HepG2 (cell line): Measurements from ENCODE around the gene PALMD. TPM values are rescaled to one million over a fixed set of nuclear protein-coding genes. Genes with fewer than 3 reads are reported as not detected.

Source experiments
- ARID5B ChIP-seq: IDR thresholded peaks from 2 replicates; pipeline ENCODE4 v1.4.0; 2020; ENCODE audit warnings: mild to moderate bottlenecking, missing genetic modification reagents
- CREM ChIP-seq, 2 experiments: sonication (generic) in 1 of 2; formaldehyde crosslinking in 1 of 2; IDR thresholded peaks; 2 replicates each; pipeline versions ENCODE4 v1.4.0 to v1.6.1; 2016 to 2020; ENCODE audit warnings: antibody characterized with exemption in 1 of 2, mild to moderate bottlenecking in 1 of 2, missing genetic modification reagents in 1 of 2
- EP300 ChIP-seq, 3 experiments: sonication (generic) in 1 of 3; formaldehyde crosslinking in 1 of 3; IDR thresholded peaks; 2 replicates each; pipeline versions ENCODE4 v1.5.1 to v1.6.1; 2011 to 2020; ENCODE audit warnings: low read depth in 2 of 3, low read length in 2 of 3, borderline replicate concordance in 1 of 3, improper control_type of control experiment in 1 of 3, mild to moderate bottlenecking in 1 of 3, missing genetic modification reagents in 1 of 3, moderate library complexity in 1 of 3
- FOXK2 ChIP-seq: fragments of 450-650 bp; IDR thresholded peaks from 2 replicates; pipeline ENCODE4 v1.6.1; 2016
- MAFF ChIP-seq: IDR thresholded peaks from 2 replicates; pipeline ENCODE4 v1.6.1; 2011; ENCODE audit warnings: low read depth, low read length, improper control_type of control experiment
- NR2F6 ChIP-seq, 2 experiments: IDR thresholded peaks; 2 replicates each; pipeline ENCODE4 v1.6.1; 2016; ENCODE audit warnings: antibody characterized with exemption in 1 of 2, mild to moderate bottlenecking in 1 of 2
- PAXIP1 ChIP-seq: sonication (generic); formaldehyde crosslinking; conservative IDR thresholded peaks from 2 replicates; pipeline ENCODE4 v1.4.0; 2020; ENCODE audit warnings: mild to moderate bottlenecking, missing genetic modification reagents, moderate library complexity
- RBFOX2 ChIP-seq: fragments of 200-400 bp; formaldehyde crosslinking; IDR thresholded peaks from 2 replicates; pipeline ENCODE4 v1.6.1; 2017; ENCODE audit warnings: low read depth, mild to moderate bottlenecking, low read length
- RCOR2 ChIP-seq: IDR thresholded peaks from 2 replicates; pipeline ENCODE4 v1.6.1; 2016; ENCODE audit warnings: missing biosample characterization, missing genetic modification reagents
- SOX6 ChIP-seq, 2 experiments: fragments of 450-650 bp in 1 of 2; sonication (generic) in 1 of 2; formaldehyde crosslinking in 1 of 2; IDR thresholded peaks; 2 replicates each; pipeline versions ENCODE4 v1.4.0 to v1.6.1; 2017 to 2020; ENCODE audit warnings: antibody characterized with exemption in 1 of 2, mild to moderate bottlenecking in 1 of 2, missing genetic modification reagents in 1 of 2
- SRY ChIP-seq: sonication (generic); formaldehyde crosslinking; IDR thresholded peaks from 2 replicates; pipeline ENCODE4 v1.8.0; 2022; ENCODE audit warnings: mild to moderate bottlenecking, missing genetic modification reagents
- TBL1XR1 ChIP-seq: fragments of 150-350 bp; IDR thresholded peaks from 2 replicates; pipeline ENCODE4 v1.6.1; 2014; ENCODE audit warnings: borderline replicate concordance, low read length; ENCODE audit not compliant: partially characterized antibody
- TCF7 ChIP-seq: sonication (generic); IDR thresholded peaks from 2 replicates; pipeline ENCODE4 v1.6.1; 2016; ENCODE audit warnings: antibody characterized with exemption, low read depth
- THRA ChIP-seq: sonication (generic); formaldehyde crosslinking; IDR thresholded peaks from 2 replicates; pipeline ENCODE4 v1.4.0; 2020; ENCODE audit warnings: missing genetic modification reagents, borderline replicate concordance
- YEATS4 ChIP-seq: sonication (generic); formaldehyde crosslinking; IDR thresholded peaks from 2 replicates; pipeline ENCODE4 v1.4.0; 2020; ENCODE audit warnings: missing genetic modification reagents, borderline replicate concordance
- ZBTB1 ChIP-seq: sonication (generic); formaldehyde crosslinking; IDR thresholded peaks from 2 replicates; pipeline ENCODE4 v1.4.0; 2020; ENCODE audit warnings: missing genetic modification reagents, borderline replicate concordance
- ZNF331 ChIP-seq: sonication (generic); formaldehyde crosslinking; IDR thresholded peaks from 2 replicates; pipeline ENCODE4 v1.4.0; 2020; ENCODE audit warnings: missing genetic modification reagents
- ZNF446 ChIP-seq: sonication (generic); formaldehyde crosslinking; IDR thresholded peaks from 2 replicates; pipeline ENCODE4 v1.5.0; 2020; ENCODE audit warnings: mild to moderate bottlenecking, missing genetic modification reagents
- ZNF891 ChIP-seq: sonication (generic); formaldehyde crosslinking; IDR thresholded peaks from 2 replicates; pipeline ENCODE4 v1.5.0; 2020; ENCODE audit warnings: mild to moderate bottlenecking, missing genetic modification reagents
- polyA plus RNA-seq, 8 experiments: library from polyadenylated mRNA; depleted of rRNA in 3 of 8; stranded (reverse) in 7 of 8; unstranded in 1 of 8; fragments of >200 nt; fragmentation: Illumina TruSeq in 4 of 8; extraction: Trizol in 4 of 8; gene quantifications; 2 replicates each; pipeline versions ENCODE4 v1.2.1 to v1.2.3, GENCODE V29; 2011 to 2016; ENCODE audit warnings: low read depth in 4 of 8, missing spikeins in 1 of 8, mixed read lengths in 1 of 8; ENCODE audit not compliant: insufficient read depth in 1 of 8
- total RNA-seq, 5 experiments: library from RNA; depleted of rRNA; stranded (reverse); fragments of >200 nt; fragmentation: Illumina TruSeq; extraction: Trizol; gene quantifications; 2 replicates each; pipeline ENCODE4 v1.2.3, GENCODE V29; 2016; ENCODE audit warnings: low read depth in 1 of 5

PALMD gene
- total and polyA plus RNA-seq, 2 of the 13 experiments (the other 11 are each of a cell fraction or from before 2014, with no cell fraction given), result 5.5 to 31.1 TPM

GRCh38 chr1:99599678-99600175, 46.2 kb upstream of the PALMD start (continued):
- peak; percentile 78 for TF ChIP-seq ARID5B
- TF ChIP-seq YEATS4 (CRISPR knock-in tag), result no peak
- TF ChIP-seq CREM (IDR thresholded peaks at IDR 0.05), result peak; percentile 55; the same call in 1 of the 2 replicates
- no peak for TF ChIP-seq CREM (CRISPR knock-in tag; IDR thresholded peaks at IDR 0.05)
- TF ChIP-seq SRY (CRISPR knock-in tag), result no peak
- TF ChIP-seq TBL1XR1, result no peak
- TF ChIP-seq RCOR2 (CRISPR knock-in tag), result peak; percentile 85; the same call in 1 of the 2 replicates
- TF ChIP-seq ZNF891 (CRISPR knock-in tag), result no peak
- TF ChIP-seq FOXK2, result no peak
- no peak for TF ChIP-seq ZNF446
- TF ChIP-seq EP300 (IDR thresholded peaks at IDR 0.05; ENCODE audit: low read depth in 2 of 2, low read length in 2 of 2), result peak in 1 of 2 experiments; percentile 79; a peak in 1 of 4 replicates
- TF ChIP-seq EP300 (CRISPR knock-in tag; IDR thresholded peaks at IDR 0.05; ENCODE audit: borderline replicate concordance), result peak; percentile 88
- TF ChIP-seq TCF7, result peak; percentile 46; the same call in 1 of the 2 replicates
- 0 out of 2 replicates have a peak, but pooled peaks have one; percentile 11 for TF ChIP-seq PAXIP1
- no peak for TF ChIP-seq RBFOX2
- peak; percentile 40; the same call in 1 of the 2 replicates for TF ChIP-seq ZNF331 (CRISPR knock-in tag)
- no peak for TF ChIP-seq MAFF
- no peak for TF ChIP-seq SOX6 (IDR thresholded peaks at IDR 0.05)
- TF ChIP-seq SOX6 (CRISPR knock-in tag; IDR thresholded peaks at IDR 0.05), result no peak
- TF ChIP-seq ZBTB1 (CRISPR knock-in tag), result no peak
- peak; percentile 75 for TF ChIP-seq NR2F6 (IDR thresholded peaks at IDR 0.05)
- peak; percentile 83 for TF ChIP-seq NR2F6 (CRISPR knock-in tag; IDR thresholded peaks at IDR 0.05)
- TF ChIP-seq THRA (CRISPR knock-in tag), result peak; percentile 97
